ENCODE measurements around the gene CLRN2.

The CLRN2 gene, protein sequence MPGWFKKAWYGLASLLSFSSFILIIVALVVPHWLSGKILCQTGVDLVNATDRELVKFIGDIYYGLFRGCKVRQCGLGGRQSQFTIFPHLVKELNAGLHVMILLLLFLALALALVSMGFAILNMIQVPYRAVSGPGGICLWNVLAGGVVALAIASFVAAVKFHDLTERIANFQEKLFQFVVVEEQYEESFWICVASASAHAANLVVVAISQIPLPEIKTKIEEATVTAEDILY

GRCh38 chr4:17514865-17515264 lies at the start of gene CLRN2:
TSS of gene CLRN2 (plus strand) at chr4:17515165. CDS start at chr4:17515267, 102 bp downstream.
- Histone ChIP-seq H3K36me3 (ENCODE audit: insufficient read depth) (no peaks in the 10 kb centered on the region), H3K27me3 (ENCODE audit: insufficient read depth, low read depth) (no peaks in the 10 kb centered on the region), H3K27ac (no peak within 1 kb of the TSS), H3K4me1 (ENCODE audit: low read depth, poor library complexity, severe bottlenecking) (peaks cover 16% of the 10 kb centered on the region), H3K4me2 (no peak within 1 kb of the TSS), H3K9ac (no peak within 1 kb of the TSS), H3K79me2 (ENCODE audit: insufficient read depth, low read depth) (peaks cover 9% of the 10 kb centered on the region; the same call in 1 of the 2 replicates), H2AFZ (ENCODE audit: low read depth) (no peak within 1 kb of the TSS), H3K4me3 (IDR thresholded peaks at IDR 0.05; ENCODE audit: insufficient read depth, low read depth, low read length) (no peak within 1 kb of the TSS), H4K20me1 (ENCODE audit: insufficient read depth) (no peaks in the 10 kb centered on the region)
- TF ChIP-seq, protein P1, sequence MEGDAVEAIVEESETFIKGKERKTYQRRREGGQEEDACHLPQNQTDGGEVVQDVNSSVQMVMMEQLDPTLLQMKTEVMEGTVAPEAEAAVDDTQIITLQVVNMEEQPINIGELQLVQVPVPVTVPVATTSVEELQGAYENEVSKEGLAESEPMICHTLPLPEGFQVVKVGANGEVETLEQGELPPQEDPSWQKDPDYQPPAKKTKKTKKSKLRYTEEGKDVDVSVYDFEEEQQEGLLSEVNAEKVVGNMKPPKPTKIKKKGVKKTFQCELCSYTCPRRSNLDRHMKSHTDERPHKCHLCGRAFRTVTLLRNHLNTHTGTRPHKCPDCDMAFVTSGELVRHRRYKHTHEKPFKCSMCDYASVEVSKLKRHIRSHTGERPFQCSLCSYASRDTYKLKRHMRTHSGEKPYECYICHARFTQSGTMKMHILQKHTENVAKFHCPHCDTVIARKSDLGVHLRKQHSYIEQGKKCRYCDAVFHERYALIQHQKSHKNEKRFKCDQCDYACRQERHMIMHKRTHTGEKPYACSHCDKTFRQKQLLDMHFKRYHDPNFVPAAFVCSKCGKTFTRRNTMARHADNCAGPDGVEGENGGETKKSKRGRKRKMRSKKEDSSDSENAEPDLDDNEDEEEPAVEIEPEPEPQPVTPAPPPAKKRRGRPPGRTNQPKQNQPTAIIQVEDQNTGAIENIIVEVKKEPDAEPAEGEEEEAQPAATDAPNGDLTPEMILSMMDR (conservative IDR thresholded peaks at IDR 0.05; ENCODE audit: low read depth, low read length), result no peak

- TF ChIP-seq, protein P1 (conservative IDR thresholded peaks at IDR 0.05; ENCODE audit: low read depth, low read length), result no peak
- H3K79me2 ChIP-seq (ENCODE audit: insufficient read depth, low read depth), result no peaks in the 10 kb centered on the region
- no peaks in the 10 kb centered on the region for H3K27me3 ChIP-seq (ENCODE audit: insufficient read depth, low read depth)
- no peaks in the 10 kb centered on the region for H3K4me1 ChIP-seq (ENCODE audit: low read depth, poor library complexity, severe bottlenecking)
- H3K27ac ChIP-seq, result no peak overlapping the region
- H3K9ac ChIP-seq, result no peak overlapping the region
- H2AFZ ChIP-seq (ENCODE audit: low read depth), result no peak overlapping the region
- no peak overlapping the region for H3K4me3 ChIP-seq (IDR thresholded peaks at IDR 0.05; ENCODE audit: insufficient read depth, low read depth, low read length)
- H4K20me1 ChIP-seq (ENCODE audit: insufficient read depth), result no peaks in the 10 kb centered on the region
- H3K36me3 ChIP-seq (ENCODE audit: insufficient read depth), result no peaks in the 10 kb centered on the region
- H3K4me2 ChIP-seq, result no peak overlapping the region
These were observed 46.2 kb upstream of the CLRN2 start for GRCh38 chr4:17468619-17469221.

- Histone ChIP-seq H3K9ac (no peak overlapping the region), H3K27ac (no peak overlapping the region), H3K4me2 (no peak overlapping the region), H3K4me1 (ENCODE audit: low read depth, poor library complexity, severe bottlenecking) (no peaks in the 10 kb centered on the region), H3K36me3 (ENCODE audit: insufficient read depth) (no peaks in the 10 kb centered on the region), H3K79me2 (ENCODE audit: insufficient read depth, low read depth) (no peaks in the 10 kb centered on the region), H2AFZ (ENCODE audit: low read depth) (no peak overlapping the region), H4K20me1 (ENCODE audit: insufficient read depth) (no peaks in the 10 kb centered on the region), H3K27me3 (ENCODE audit: insufficient read depth, low read depth) (no peaks in the 10 kb centered on the region), H3K4me3 (IDR thresholded peaks at IDR 0.05; ENCODE audit: insufficient read depth, low read depth, low read length) (no peak overlapping the region)
- TF ChIP-seq, protein P1 (conservative IDR thresholded peaks at IDR 0.05; ENCODE audit: low read depth, low read length), result no peak
These were observed 44.9 kb upstream of the CLRN2 start for GRCh38 chr4:17469931-17470674.

GRCh38 chr4:17475481-17475880 lies 39.5 kb upstream of the CLRN2 start:
- Histone ChIP-seq H3K4me2 (no peak overlapping the region), H3K4me3 (IDR thresholded peaks at IDR 0.05; ENCODE audit: insufficient read depth, low read depth, low read length) (no peak overlapping the region), H3K27me3 (ENCODE audit: insufficient read depth, low read depth) (no peaks in the 10 kb centered on the region), H3K36me3 (ENCODE audit: insufficient read depth) (no peaks in the 10 kb centered on the region), H2AFZ (ENCODE audit: low read depth) (no peak overlapping the region), H3K79me2 (ENCODE audit: insufficient read depth, low read depth) (no peaks in the 10 kb centered on the region), H3K4me1 (ENCODE audit: low read depth, poor library complexity, severe bottlenecking) (no peaks in the 10 kb centered on the region), H4K20me1 (ENCODE audit: insufficient read depth) (no peaks in the 10 kb centered on the region), H3K27ac (no peak overlapping the region), H3K9ac (no peak overlapping the region)
- TF ChIP-seq, protein P1 (conservative IDR thresholded peaks at IDR 0.05; ENCODE audit: low read depth, low read length), result no peak

Measured in KMS-11 (cell line).